ENCODE data around the gene IDI2.
"Not testable (repeated sequence)": the region's sequence is repeated elsewhere in the genome, so short reads cannot be mapped to it uniquely, and the experiment has no call there.

IDI2 gene

GRCh38 chr10:1025683-1026082, at the start of gene IDI2:
Gene IDI2 (minus strand): TSS chr10:1025859. CDS start chr10:1024723, 1,136 bp downstream.
- no peak for FAIRE-seq

- FAIRE-seq = peak; percentile 29
These were observed 49.2 kb upstream of the IDI2 start for GRCh38 chr10:1074748-1075308.

- FAIRE-seq = no peak
These were observed 48.5 kb upstream of the IDI2 start for GRCh38 chr10:1074052-1074747.

- FAIRE-seq = no peak
These were observed 45.3 kb upstream of the IDI2 start for GRCh38 chr10:1070919-1071318.

GRCh38 chr10:1068380-1069361, 43.0 kb upstream of the IDI2 start:
- FAIRE-seq = no peak

- not testable (repeated sequence) for FAIRE-seq
These were observed 41.1 kb upstream of the IDI2 start for GRCh38 chr10:1066734-1067133.

GRCh38 chr10:1064964-1065247, 39.2 kb upstream of the IDI2 start:
- no peak for FAIRE-seq

- FAIRE-seq = no peak
These were observed 37.7 kb upstream of the IDI2 start for GRCh38 chr10:1063232-1063865.

- no peak for FAIRE-seq
These were observed 36.5 kb upstream of the IDI2 start for GRCh38 chr10:1061930-1062774.

GRCh38 chr10:1059902-1060301, 34.2 kb upstream of the IDI2 start:
- FAIRE-seq = no peak

- no peak for FAIRE-seq
These were observed 32.4 kb upstream of the IDI2 start for GRCh38 chr10:1058017-1058416.

GRCh38 chr10:1057106-1057657, 31.5 kb upstream of the IDI2 start:
- no peak for FAIRE-seq

GRCh38 chr10:1056326-1057105, 30.9 kb upstream of the IDI2 start, which contains the start of gene WDR37:
Gene WDR37 (plus strand): TSS chr10:1056385. CDS start chr10:1072156, 15,771 bp downstream.
- no peak for FAIRE-seq

GRCh38 chr10:1054684-1055083, 29.0 kb upstream of the IDI2 start:
- FAIRE-seq = no peak

GRCh38 chr10:1050554-1050953, 24.9 kb upstream of the IDI2 start:
- no peak for FAIRE-seq

- FAIRE-seq = no peak
These were observed 24.5 kb upstream of the IDI2 start for GRCh38 chr10:1050145-1050544.

GRCh38 chr10:1049425-1049958, 23.8 kb upstream of the IDI2 start:
- FAIRE-seq = no peak

GRCh38 chr10:1048732-1049424, 23.2 kb upstream of the IDI2 start, which contains the start of gene IDI1:
Gene IDI1 (minus strand): TSS chr10:1049119. CDS start chr10:1049003, 116 bp downstream.
- FAIRE-seq = no peak

- no peak for FAIRE-seq
These were observed 22.7 kb upstream of the IDI2 start for GRCh38 chr10:1048349-1048731.

- FAIRE-seq = no peak
These were observed 22.3 kb upstream of the IDI2 start for GRCh38 chr10:1047937-1048336.
